ENCODE data around the gene CLIC1.

DNA sequence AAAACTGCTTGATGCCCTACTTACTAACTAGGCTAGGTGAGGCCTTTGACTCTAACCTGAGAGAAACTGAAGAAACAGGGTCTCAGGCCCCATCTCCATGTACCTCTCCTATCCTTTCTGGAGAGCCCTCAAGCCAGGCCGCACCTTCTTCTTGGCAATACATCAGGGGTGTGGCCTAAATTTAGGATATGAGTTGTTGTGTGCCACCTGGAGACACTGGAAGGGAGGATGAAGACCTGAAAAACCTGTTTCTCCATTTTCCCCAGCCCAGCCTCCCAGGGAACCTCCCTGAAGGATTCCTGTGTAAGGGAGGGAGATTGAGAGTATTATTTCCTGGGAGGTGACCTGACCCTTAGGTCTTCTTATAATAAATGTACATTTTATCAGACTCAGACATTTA is 18.1 kb downstream of the CLIC1 start:
- TF ChIP-seq EZH2phosphoT487 (IDR thresholded peaks at IDR 0.05; ENCODE audit: insufficient read depth, low read depth) (no peak), EZH2 (IDR thresholded peaks at IDR 0.05; ENCODE audit: insufficient read depth, poor library complexity, severe bottlenecking) (no peak)
